Bronchial epithelial cell (primary cell): ENCODE measurements around the gene PPP1R1C. TPM values are rescaled to one million over a fixed set of nuclear protein-coding genes. Genes with fewer than 3 reads are reported as not detected.

Experiments used
- DNase-seq: peaks from one replicate; pipeline ENCODE4 v3.0.0-alpha.2; 2010; ENCODE audit warnings: low read depth
- FAIRE-seq: peaks from 2 replicates; lab custom pipeline; 2011; peaks lifted over from hg19 to GRCh38; lab: Jason Lieb, UNC
- H3K27me3 ChIP-seq: 2 replicates; pipeline ENCODE4 v1.5.1; 2011; ENCODE audit warnings: low read length; ENCODE audit not compliant: control insufficient read depth, insufficient read depth
- H3K36me3 ChIP-seq: 2 replicates; pipeline ENCODE4 v1.5.1; 2011; ENCODE audit warnings: low read length; ENCODE audit not compliant: control insufficient read depth, insufficient read depth
- H3K4me3 ChIP-seq: 2 replicates; pipeline ENCODE4 v1.5.1; 2011; ENCODE audit warnings: mild to moderate bottlenecking, low read depth, low read length, control low read depth
- CTCF ChIP-seq: IDR thresholded peaks from 2 replicates; pipeline ENCODE4 v1.5.1; 2011; ENCODE audit warnings: mild to moderate bottlenecking, moderate library complexity, low read length, control low read depth, inconsistent platforms; ENCODE audit not compliant: insufficient read depth, severe bottlenecking
- total RNA-seq: library from RNA; depleted of rRNA; stranded (reverse); fragments of >200 nt; gene quantifications from 2 replicates; pipeline ENCODE4 v1.2.1, GENCODE V29; 2014

Gene PPP1R1C
- total RNA-seq, 1 donor from 2014 or later: 2.1 TPM

GRCh38 chr2:182088681-182089320 lies 103.1 kb downstream of the PPP1R1C start:
- no peak overlapping the region for H3K4me3 ChIP-seq
- no peaks in the 10 kb centered on the region for H3K36me3 ChIP-seq
- no peaks in the 10 kb centered on the region for H3K27me3 ChIP-seq
- no peak for FAIRE-seq
- no peak for TF ChIP-seq CTCF
- DNase-seq: no peak

GRCh38 chr2:182090486-182090885 lies 104.8 kb downstream of the PPP1R1C start:
- TF ChIP-seq CTCF: no peak
- FAIRE-seq (no peak), DNase-seq (no peak)
- Histone ChIP-seq H3K36me3 (no peaks in the 10 kb centered on the region), H3K4me3 (no peak overlapping the region), H3K27me3 (no peaks in the 10 kb centered on the region)

- FAIRE-seq (no peak), DNase-seq (no peak)
- Histone ChIP-seq H3K4me3 (no peak overlapping the region), H3K36me3 (no peaks in the 10 kb centered on the region), H3K27me3 (no peaks in the 10 kb centered on the region)
- TF ChIP-seq CTCF: no peak
These were observed 112.0 kb downstream of the PPP1R1C start for GRCh38 chr2:182097571-182098164.

- DNase-seq (no peak), FAIRE-seq (no peak)
- H3K4me3 ChIP-seq: no peak overlapping the region
- H3K36me3 ChIP-seq: no peaks in the 10 kb centered on the region
- no peak for TF ChIP-seq CTCF
- no peaks in the 10 kb centered on the region for H3K27me3 ChIP-seq
These were observed 113.0 kb downstream of the PPP1R1C start for GRCh38 chr2:182098648-182099047.

- no peak for FAIRE-seq
- peak; percentile 21 for TF ChIP-seq CTCF
- peak; percentile 27 for DNase-seq
- H3K27me3 ChIP-seq: no peaks in the 10 kb centered on the region
- no peak overlapping the region for H3K4me3 ChIP-seq
- H3K36me3 ChIP-seq: no peaks in the 10 kb centered on the region
These were observed 115.6 kb downstream of the PPP1R1C start for GRCh38 chr2:182101263-182101662.
